SK-N-SH (cell line): ENCODE results near the gene DMGDH. TPM values are rescaled to one million over a fixed set of nuclear protein-coding genes. Genes with fewer than 3 reads are reported as not detected.
A peak's percentile ranks its signal among the peaks of the same experiment; 100 is the strongest.
"Not testable (repeated sequence)": the region's sequence is repeated elsewhere in the genome, so short reads cannot be mapped to it uniquely, and the experiment has no call there.

Experiments used
- CTCF ChIA-PET: fragments of 300-600, 350-600 bp; formaldehyde crosslinking; extraction: SDS; loops from one replicate; lab custom pipeline; 2021; lab: Yijun Ruan, JAX
- POLR2A ChIA-PET: fragments of 350-600 bp; sonication (Branson Sonifier 250); formaldehyde crosslinking; extraction: SDS; loops from one replicate; lab custom pipeline; 2020; ENCODE audit warnings: antibody characterized with exemption, inconsistent platforms; lab: Yijun Ruan, JAX
- DNase-seq: peaks from one replicate; pipeline ENCODE4 v3.0.0; 2012
- H2AFZ ChIP-seq: fragments of 200-600 bp; sonication (generic); 2 replicates; pipeline ENCODE4 v1.8.1; 2016; ENCODE audit warnings: antibody characterized with exemption, mild to moderate bottlenecking, low read depth
- H3F3A ChIP-seq: fragments of 200-600 bp; sonication (generic); replicated peaks from 2 replicates; pipeline ENCODE3; 2016; ENCODE audit warnings: antibody characterized with exemption, mild to moderate bottlenecking; ENCODE audit not compliant: insufficient read depth
- H3K27ac ChIP-seq, 2 experiments: fragments of 200-500 bp in 1 of 2; fragments of 200-600 bp in 1 of 2; sonication (Bioruptor generic) in 1 of 2; sonication (generic), shearing (Covaris generic) in 1 of 2; 2 replicates each; pipeline versions ENCODE4 v1.5.1 to v1.6.1; 2014 to 2016; ENCODE audit warnings: low read depth in 2 of 2, inconsistent platforms in 1 of 2, low read length in 1 of 2, mild to moderate bottlenecking in 1 of 2, mixed read lengths in 1 of 2
- H3K27me3 ChIP-seq: fragments of 200-600 bp; sonication (generic), shearing (Covaris generic); 2 replicates; pipeline ENCODE4 v1.6.1; 2016; ENCODE audit warnings: mixed run types; ENCODE audit not compliant: insufficient read depth
- H3K36me3 ChIP-seq, 2 experiments: fragments of 200-500 bp in 1 of 2; fragments of 200-600 bp in 1 of 2; sonication (Bioruptor generic) in 1 of 2; sonication (generic) in 1 of 2; replicated peaks in 1 of 2; 2 replicates each; pipeline versions ENCODE3 to v1.5.1; 2014 to 2016; ENCODE audit warnings: low read length in 1 of 2, mild to moderate bottlenecking in 1 of 2; ENCODE audit not compliant: insufficient read depth in 2 of 2, control insufficient read depth in 1 of 2
- H3K4me1 ChIP-seq, 2 experiments: fragments of 200-500 bp in 1 of 2; fragments of 200-600 bp in 1 of 2; sonication (Bioruptor generic) in 1 of 2; sonication (generic), shearing (Covaris generic) in 1 of 2; 2 replicates each; pipeline versions ENCODE4 v1.5.1 to v1.6.1; 2014 to 2016; ENCODE audit warnings: low read depth in 1 of 2, low read length in 1 of 2, mixed run types in 1 of 2; ENCODE audit not compliant: insufficient read depth in 2 of 2, control insufficient read depth in 1 of 2
- H3K4me2 ChIP-seq: fragments of 200-600 bp; sonication (generic), shearing (Covaris generic); 2 replicates; pipeline ENCODE4 v1.6.1; 2017; ENCODE audit warnings: mixed run types
- H3K4me3 ChIP-seq, 2 experiments: fragments of 200-500 bp in 1 of 2; fragments of 200-600 bp in 1 of 2; sonication (Bioruptor generic) in 1 of 2; sonication (generic), shearing (Covaris generic) in 1 of 2; 2 replicates each; pipeline versions ENCODE4 v1.5.1 to v1.8.1; 2014 to 2016; ENCODE audit warnings: low read depth in 2 of 2, inconsistent platforms in 1 of 2, low read length in 1 of 2, mild to moderate bottlenecking in 1 of 2, mixed read lengths in 1 of 2, moderate library complexity in 1 of 2
- H3K79me2 ChIP-seq: fragments of 200-600 bp; sonication (generic); 2 replicates; pipeline ENCODE4 v1.8.1; 2017; ENCODE audit warnings: mild to moderate bottlenecking; ENCODE audit not compliant: insufficient read depth
- H3K9ac ChIP-seq: fragments of 200-600 bp; sonication (generic); 2 replicates; pipeline ENCODE4 v1.6.1; 2017; ENCODE audit warnings: mixed run types
- H3K9me2 ChIP-seq: fragments of 200-600 bp; sonication (generic); 2 replicates; pipeline ENCODE4 v1.6.1; 2017; ENCODE audit warnings: mixed run types
- H3K9me3 ChIP-seq: fragments of 200-600 bp; sonication (generic); 2 replicates; pipeline ENCODE4 v1.6.1; 2017; ENCODE audit warnings: mixed run types, mild to moderate bottlenecking, moderate library complexity
- H4K20me1 ChIP-seq: fragments of 200-600 bp; sonication (generic); 2 replicates; pipeline ENCODE4 v1.6.1; 2017; ENCODE audit warnings: mild to moderate bottlenecking, mixed run types; ENCODE audit not compliant: insufficient read depth
- CHD2 ChIP-seq: fragments of 150-350 bp; IDR thresholded peaks from 2 replicates; pipeline ENCODE4 v1.6.1; 2018; ENCODE audit warnings: low read length; ENCODE audit not compliant: partially characterized antibody
- ELF1 ChIP-seq: IDR thresholded peaks from 2 replicates; pipeline ENCODE4 v1.4.0; 2012
- FOSL2 ChIP-seq: IDR thresholded peaks from 2 replicates; pipeline ENCODE4 v1.4.0; 2012; ENCODE audit warnings: low read depth, mild to moderate bottlenecking, moderate library complexity, borderline replicate concordance
- FOXJ3 ChIP-seq: sonication (generic); formaldehyde crosslinking; IDR thresholded peaks from 2 replicates; pipeline ENCODE4 v1.5.1; 2020; ENCODE audit warnings: mild to moderate bottlenecking, missing genetic modification reagents
- JUND ChIP-seq: IDR thresholded peaks from 2 replicates; pipeline ENCODE4 v1.4.0; 2012
- MXI1 ChIP-seq: IDR thresholded peaks from 2 replicates; pipeline ENCODE4 v1.6.1; 2012; ENCODE audit warnings: mild to moderate bottlenecking, low read depth, low read length, improper control_type of control experiment
- NFIC ChIP-seq: IDR thresholded peaks from 2 replicates; pipeline ENCODE4 v1.4.0; 2012; ENCODE audit warnings: borderline replicate concordance
- NRF1 ChIP-seq: IDR thresholded peaks from 2 replicates; pipeline ENCODE4 v1.6.1; 2012; ENCODE audit warnings: low read depth, mild to moderate bottlenecking, low read length
- PBX3 ChIP-seq: IDR thresholded peaks from 2 replicates; pipeline ENCODE4; 2012
- RFX5 ChIP-seq: IDR thresholded peaks from 2 replicates; pipeline ENCODE4 v1.6.1; 2012; ENCODE audit warnings: mild to moderate bottlenecking, improper control_type of control experiment, low read length
- RXRA ChIP-seq: IDR thresholded peaks from 2 replicates; pipeline ENCODE4 v1.4.0; 2012; ENCODE audit warnings: low read depth, mild to moderate bottlenecking, borderline replicate concordance
- TEAD4 ChIP-seq: IDR thresholded peaks from 2 replicates; pipeline ENCODE4 v1.4.0; 2012; ENCODE audit warnings: mild to moderate bottlenecking, borderline replicate concordance; ENCODE audit not compliant: insufficient read depth
- WGBS: methylation state at CpG from one replicate; pipeline ENCODE4 v1.1.6; 2017; ENCODE audit warnings: low lambda C conversion rate; 5-methylcytosine and 5-hydroxymethylcytosine counted together
- polyA plus RNA-seq, 3 experiments: library from polyadenylated mRNA; depleted of rRNA; stranded (reverse); fragments of >200 nt; gene quantifications; 2 replicates each; pipeline ENCODE4 v1.2.3, GENCODE V29; 2012
- TF ChIP-seq, protein P1 (sequence below): IDR thresholded peaks from 2 replicates; pipeline ENCODE4 v1.6.1; 2012; ENCODE audit warnings: mild to moderate bottlenecking, low read depth, low read length, moderate library complexity

DMGDH gene
- polyA plus RNA-seq, 1 of the 3 experiments (the other 2 are of a cell fraction), result 0.56 TPM

DNA sequence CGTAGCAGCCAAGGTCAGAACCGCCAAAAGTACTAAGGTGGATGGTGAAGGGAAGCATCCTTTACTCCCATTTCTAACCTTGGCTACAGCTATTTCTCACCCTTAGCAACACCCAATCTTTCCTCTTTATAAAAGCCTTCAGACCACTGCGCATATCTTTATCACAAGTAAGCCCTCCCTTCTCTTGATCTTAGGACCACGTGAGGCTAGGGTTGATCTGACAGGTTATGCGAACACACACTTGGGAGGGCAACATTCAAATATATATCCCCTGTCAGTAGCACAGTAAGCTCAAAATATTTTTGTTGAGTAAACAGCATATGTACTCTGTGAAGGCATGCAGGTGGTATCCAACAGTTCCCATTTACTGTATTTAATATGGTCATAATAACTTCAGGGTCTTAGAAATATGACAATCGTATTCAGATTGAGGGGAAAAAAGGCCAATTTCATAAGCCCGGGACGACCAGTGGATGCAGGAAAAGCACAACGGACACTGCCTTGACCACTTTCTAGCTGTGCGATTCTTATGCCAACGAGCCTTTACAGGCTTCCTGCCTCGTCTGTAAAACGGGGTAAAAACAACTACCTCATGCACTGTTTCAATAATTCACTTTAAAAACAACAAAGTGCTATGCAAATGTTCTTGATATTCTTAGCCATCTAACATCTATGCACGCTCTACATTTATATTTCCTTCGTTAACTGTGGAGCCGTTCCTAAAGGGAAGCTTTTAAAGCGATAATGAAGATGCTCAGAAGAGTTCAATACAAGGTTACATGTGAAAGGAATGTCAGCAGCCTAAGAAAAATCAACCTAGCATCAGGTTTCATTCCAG, 85.7 kb downstream of the DMGDH start:
- H2AFZ ChIP-seq, result peak overlapping the region; percentile 92
- no peaks in the 10 kb centered on the region for H4K20me1 ChIP-seq
- H3K9me3 ChIP-seq, result no peaks in the 10 kb centered on the region
- TF ChIP-seq RXRA (peak; percentile 74; the same call in 1 of the 2 replicates), TEAD4 (no peak)
- ChIA-PET CTCF (interaction anchor here (0.9 to 7.3 kb wide), 4 partner anchors 10 to 151 kb away, joined by 3 to 68 read pairs (median 8); no protein-coding TSS in a partner anchor), POLR2A (interaction anchor here (0.7 to 1.5 kb wide), 8 partner anchors 8 to 336 kb away, joined by 3 to 8 read pairs (median 3); partner anchors contain the start of gene LHFPL2)
- peak overlapping the region; percentile 84 to 97 for H3K27ac ChIP-seq
- no peaks in the 10 kb centered on the region for H3K36me3 ChIP-seq
- peak overlapping the region; percentile 84 for H3K9ac ChIP-seq
- peak overlapping the region; percentile 73 to 85 for H3K4me3 ChIP-seq
- WGBS, result 41% methylated on average over 17 of the region's 17 CpGs
- no peaks in the 10 kb centered on the region for H3K27me3 ChIP-seq
- H3K9me2 ChIP-seq, result no peaks in the 10 kb centered on the region
- peak; percentile 29 for DNase-seq
- H3K4me2 ChIP-seq, result peak overlapping the region; percentile 81
- H3K79me2 ChIP-seq, result peaks cover 23% of the 10 kb centered on the region
- H3F3A ChIP-seq, result peaks cover 26% of the 10 kb centered on the region
- H3K4me1 ChIP-seq, result peaks cover 4 to 16% of the 10 kb centered on the region in 2 experiments; a peak in 2 of 4 replicates

GRCh38 chr5:78983194-78983593, 86.3 kb downstream of the DMGDH start:
- H3K4me2 ChIP-seq, result peak overlapping the region; percentile 81; the same call in 1 of the 2 replicates
- H3K27me3 ChIP-seq, POLR2A ChIA-PET, H3K9me3 ChIP-seq, H4K20me1 ChIP-seq, DNase-seq, H3K9me2 ChIP-seq, H3K36me3 ChIP-seq: not testable (repeated sequence)
- peaks cover 23% of the 10 kb centered on the region for H3K79me2 ChIP-seq
- 94% methylated on average over 7 of the region's 9 CpGs for WGBS
- 0 out of 2 replicates have a peak overlapping the region, but pooled peaks have one; percentile 84 for H3K9ac ChIP-seq
- CTCF ChIA-PET, result interaction anchor here (2.2 to 7.3 kb wide), 2 partner anchors 9 to 39 kb away, joined by 14 to 68 read pairs; no protein-coding TSS in a partner anchor
- peaks cover 26% of the 10 kb centered on the region for H3F3A ChIP-seq
- H3K4me3 ChIP-seq, result 0 out of 4 replicates have a peak overlapping the region, but pooled peaks of 1 of the 2 experiments have one; percentile 73
- H3K27ac ChIP-seq, result peak overlapping the region; percentile 84 to 97
- H3K4me1 ChIP-seq, result peaks cover 4 to 16% of the 10 kb centered on the region in 2 experiments; a peak in 2 of 4 replicates
- H2AFZ ChIP-seq, result peak overlapping the region; percentile 92; the same call in 1 of the 2 replicates

- Histone ChIP-seq H3F3A (peaks cover 15% of the 10 kb centered on the region), H3K4me3 (no peak overlapping the region), H3K9me3 (no peaks in the 10 kb centered on the region), H3K36me3 (no peaks in the 10 kb centered on the region), H3K9me2 (no peaks in the 10 kb centered on the region), H4K20me1 (no peaks in the 10 kb centered on the region), H3K79me2 (peaks cover 23% of the 10 kb centered on the region), H3K4me2 (no peak overlapping the region), H3K27ac (no peak overlapping the region), H3K4me1 (peaks cover 4 to 15% of the 10 kb centered on the region in 2 experiments; a peak in 2 of 4 replicates), H2AFZ (no peak overlapping the region), H3K27me3 (no peaks in the 10 kb centered on the region), H3K9ac (no peak overlapping the region)
- no peak for DNase-seq
- ChIA-PET POLR2A (no interaction called here), CTCF (interaction anchor here (0.8 to 1.6 kb wide), 4 partner anchors 14 to 45 kb away, joined by 3 to 4 read pairs (median 4); no protein-coding TSS in a partner anchor)
- TF ChIP-seq CHD2 (no peak), MXI1 (no peak), NFIC (no peak), JUND (no peak), FOSL2 (no peak), ELF1 (no peak), FOXJ3 (no peak), NRF1 (no peak), PBX3 (no peak), RXRA (no peak), RFX5 (no peak)
- TF ChIP-seq, protein P1, sequence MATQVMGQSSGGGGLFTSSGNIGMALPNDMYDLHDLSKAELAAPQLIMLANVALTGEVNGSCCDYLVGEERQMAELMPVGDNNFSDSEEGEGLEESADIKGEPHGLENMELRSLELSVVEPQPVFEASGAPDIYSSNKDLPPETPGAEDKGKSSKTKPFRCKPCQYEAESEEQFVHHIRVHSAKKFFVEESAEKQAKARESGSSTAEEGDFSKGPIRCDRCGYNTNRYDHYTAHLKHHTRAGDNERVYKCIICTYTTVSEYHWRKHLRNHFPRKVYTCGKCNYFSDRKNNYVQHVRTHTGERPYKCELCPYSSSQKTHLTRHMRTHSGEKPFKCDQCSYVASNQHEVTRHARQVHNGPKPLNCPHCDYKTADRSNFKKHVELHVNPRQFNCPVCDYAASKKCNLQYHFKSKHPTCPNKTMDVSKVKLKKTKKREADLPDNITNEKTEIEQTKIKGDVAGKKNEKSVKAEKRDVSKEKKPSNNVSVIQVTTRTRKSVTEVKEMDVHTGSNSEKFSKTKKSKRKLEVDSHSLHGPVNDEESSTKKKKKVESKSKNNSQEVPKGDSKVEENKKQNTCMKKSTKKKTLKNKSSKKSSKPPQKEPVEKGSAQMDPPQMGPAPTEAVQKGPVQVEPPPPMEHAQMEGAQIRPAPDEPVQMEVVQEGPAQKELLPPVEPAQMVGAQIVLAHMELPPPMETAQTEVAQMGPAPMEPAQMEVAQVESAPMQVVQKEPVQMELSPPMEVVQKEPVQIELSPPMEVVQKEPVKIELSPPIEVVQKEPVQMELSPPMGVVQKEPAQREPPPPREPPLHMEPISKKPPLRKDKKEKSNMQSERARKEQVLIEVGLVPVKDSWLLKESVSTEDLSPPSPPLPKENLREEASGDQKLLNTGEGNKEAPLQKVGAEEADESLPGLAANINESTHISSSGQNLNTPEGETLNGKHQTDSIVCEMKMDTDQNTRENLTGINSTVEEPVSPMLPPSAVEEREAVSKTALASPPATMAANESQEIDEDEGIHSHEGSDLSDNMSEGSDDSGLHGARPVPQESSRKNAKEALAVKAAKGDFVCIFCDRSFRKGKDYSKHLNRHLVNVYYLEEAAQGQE, result no peak
Measured at GRCh38 chr5:78979909-78980308, 89.6 kb downstream of the DMGDH start.
